SU-DHL-6 (cell line): Measurements from ENCODE around the gene MARK2.

Experiments
- CTCF ChIP-seq: fragments of 200-600 bp; sonication (generic); IDR thresholded peaks from one replicate; pipeline ENCODE4 v1.5.1; 2017; ENCODE audit warnings: antibody characterized with exemption, mild to moderate bottlenecking, low read length, moderate library complexity; ENCODE audit not compliant: insufficient read depth, poor library complexity, severe bottlenecking
- EZH2phosphoT487 ChIP-seq: fragments of 200-600 bp; sonication (generic), shearing (Covaris generic); conservative IDR thresholded peaks from 2 replicates; pipeline ENCODE4 v1.6.1; 2018; ENCODE audit warnings: mild to moderate bottlenecking, antibody characterized with exemption, low read length, moderate library complexity, mixed read lengths

- TF ChIP-seq CTCF: no peak
- no peak for TF ChIP-seq EZH2phosphoT487
These were observed 94.5 kb downstream of the MARK2 start for GRCh38 chr11:63933459-63933858.
